SK-N-SH (cell line): ENCODE data around the gene NR2F1-AS1. TPM values are rescaled to one million over a fixed set of nuclear protein-coding genes. Genes with fewer than 3 reads are reported as not detected.

Experiments used
- CTCF ChIA-PET: fragments of 300-600, 350-600 bp; formaldehyde crosslinking; extraction: SDS; loops from one replicate; lab custom pipeline; 2021; lab: Yijun Ruan, JAX
- POLR2A ChIA-PET: fragments of 350-600 bp; sonication (Branson Sonifier 250); formaldehyde crosslinking; extraction: SDS; loops from one replicate; lab custom pipeline; 2020; ENCODE audit warnings: antibody characterized with exemption, inconsistent platforms; lab: Yijun Ruan, JAX
- DNase-seq: peaks from one replicate; pipeline ENCODE4 v3.0.0; 2012
- H2AFZ ChIP-seq: fragments of 200-600 bp; sonication (generic); 2 replicates; pipeline ENCODE4 v1.8.1; 2016; ENCODE audit warnings: antibody characterized with exemption, mild to moderate bottlenecking, low read depth
- H3F3A ChIP-seq: fragments of 200-600 bp; sonication (generic); replicated peaks from 2 replicates; pipeline ENCODE3; 2016; ENCODE audit warnings: antibody characterized with exemption, mild to moderate bottlenecking; ENCODE audit not compliant: insufficient read depth
- H3K27ac ChIP-seq, 2 experiments: fragments of 200-500 bp in 1 of 2; fragments of 200-600 bp in 1 of 2; sonication (Bioruptor generic) in 1 of 2; sonication (generic), shearing (Covaris generic) in 1 of 2; 2 replicates each; pipeline versions ENCODE4 v1.5.1 to v1.6.1; 2014 to 2016; ENCODE audit warnings: low read depth in 2 of 2, inconsistent platforms in 1 of 2, low read length in 1 of 2, mild to moderate bottlenecking in 1 of 2, mixed read lengths in 1 of 2
- H3K27me3 ChIP-seq: fragments of 200-600 bp; sonication (generic), shearing (Covaris generic); 2 replicates; pipeline ENCODE4 v1.6.1; 2016; ENCODE audit warnings: mixed run types; ENCODE audit not compliant: insufficient read depth
- H3K36me3 ChIP-seq, 2 experiments: fragments of 200-500 bp in 1 of 2; fragments of 200-600 bp in 1 of 2; sonication (Bioruptor generic) in 1 of 2; sonication (generic) in 1 of 2; replicated peaks in 1 of 2; 2 replicates each; pipeline versions ENCODE3 to v1.5.1; 2014 to 2016; ENCODE audit warnings: low read length in 1 of 2, mild to moderate bottlenecking in 1 of 2; ENCODE audit not compliant: insufficient read depth in 2 of 2, control insufficient read depth in 1 of 2
- H3K4me1 ChIP-seq, 2 experiments: fragments of 200-500 bp in 1 of 2; fragments of 200-600 bp in 1 of 2; sonication (Bioruptor generic) in 1 of 2; sonication (generic), shearing (Covaris generic) in 1 of 2; 2 replicates each; pipeline versions ENCODE4 v1.5.1 to v1.6.1; 2014 to 2016; ENCODE audit warnings: low read depth in 1 of 2, low read length in 1 of 2, mixed run types in 1 of 2; ENCODE audit not compliant: insufficient read depth in 2 of 2, control insufficient read depth in 1 of 2
- H3K4me2 ChIP-seq: fragments of 200-600 bp; sonication (generic), shearing (Covaris generic); 2 replicates; pipeline ENCODE4 v1.6.1; 2017; ENCODE audit warnings: mixed run types
- H3K4me3 ChIP-seq, 2 experiments: fragments of 200-500 bp in 1 of 2; fragments of 200-600 bp in 1 of 2; sonication (Bioruptor generic) in 1 of 2; sonication (generic), shearing (Covaris generic) in 1 of 2; 2 replicates each; pipeline versions ENCODE4 v1.5.1 to v1.8.1; 2014 to 2016; ENCODE audit warnings: low read depth in 2 of 2, inconsistent platforms in 1 of 2, low read length in 1 of 2, mild to moderate bottlenecking in 1 of 2, mixed read lengths in 1 of 2, moderate library complexity in 1 of 2
- H3K79me2 ChIP-seq: fragments of 200-600 bp; sonication (generic); 2 replicates; pipeline ENCODE4 v1.8.1; 2017; ENCODE audit warnings: mild to moderate bottlenecking; ENCODE audit not compliant: insufficient read depth
- H3K9ac ChIP-seq: fragments of 200-600 bp; sonication (generic); 2 replicates; pipeline ENCODE4 v1.6.1; 2017; ENCODE audit warnings: mixed run types
- H3K9me2 ChIP-seq: fragments of 200-600 bp; sonication (generic); 2 replicates; pipeline ENCODE4 v1.6.1; 2017; ENCODE audit warnings: mixed run types
- H3K9me3 ChIP-seq: fragments of 200-600 bp; sonication (generic); 2 replicates; pipeline ENCODE4 v1.6.1; 2017; ENCODE audit warnings: mixed run types, mild to moderate bottlenecking, moderate library complexity
- H4K20me1 ChIP-seq: fragments of 200-600 bp; sonication (generic); 2 replicates; pipeline ENCODE4 v1.6.1; 2017; ENCODE audit warnings: mild to moderate bottlenecking, mixed run types; ENCODE audit not compliant: insufficient read depth
- ELF1 ChIP-seq: IDR thresholded peaks from 2 replicates; pipeline ENCODE4 v1.4.0; 2012
- EZH2phosphoT487 ChIP-seq: fragments of 200-600 bp; sonication (generic); IDR thresholded peaks from 2 replicates; pipeline ENCODE4 v1.6.1; 2017; ENCODE audit warnings: low read depth, mixed run types, mild to moderate bottlenecking, antibody characterized with exemption, moderate library complexity, borderline replicate concordance
- FOSL2 ChIP-seq: IDR thresholded peaks from 2 replicates; pipeline ENCODE4 v1.4.0; 2012; ENCODE audit warnings: low read depth, mild to moderate bottlenecking, moderate library complexity, borderline replicate concordance
- GATA2 ChIP-seq: sonication (generic); formaldehyde crosslinking; IDR thresholded peaks from 2 replicates; pipeline ENCODE4 v1.5.0; 2020; ENCODE audit warnings: mild to moderate bottlenecking, missing genetic modification reagents
- IRF3 ChIP-seq: fragments of 150-350 bp; IDR thresholded peaks from 2 replicates; pipeline ENCODE4 v1.6.1; 2016; ENCODE audit warnings: mild to moderate bottlenecking, low read depth, low read length
- MAX ChIP-seq: IDR thresholded peaks from 2 replicates; pipeline ENCODE4 v1.4.0; 2012; ENCODE audit warnings: low read depth
- MXI1 ChIP-seq: IDR thresholded peaks from 2 replicates; pipeline ENCODE4 v1.6.1; 2012; ENCODE audit warnings: mild to moderate bottlenecking, low read depth, low read length, improper control_type of control experiment
- PBX3 ChIP-seq: IDR thresholded peaks from 2 replicates; pipeline ENCODE4; 2012
- POLR2AphosphoS5 ChIP-seq: IDR thresholded peaks from 2 replicates; pipeline ENCODE4 v1.6.1; 2012; ENCODE audit warnings: low read depth, low read length
- RCOR1 ChIP-seq: fragments of 150-350 bp; IDR thresholded peaks from 2 replicates; pipeline ENCODE4 v1.6.1; 2017; ENCODE audit warnings: antibody characterized with exemption, low read length
- REST ChIP-seq: IDR thresholded peaks from 2 replicates; pipeline ENCODE4 v1.6.1; 2012; ENCODE audit warnings: mild to moderate bottlenecking, low read depth, low read length, moderate library complexity
- SIN3A ChIP-seq: IDR thresholded peaks from 2 replicates; pipeline ENCODE4 v1.6.1; 2012; ENCODE audit warnings: low read depth, mild to moderate bottlenecking, low read length, moderate library complexity, borderline replicate concordance
- TAF1 ChIP-seq: IDR thresholded peaks from 2 replicates; pipeline ENCODE4 v1.6.1; 2012; ENCODE audit warnings: low read depth, mild to moderate bottlenecking, low read length, moderate library complexity, borderline replicate concordance
- USF1 ChIP-seq: IDR thresholded peaks from 2 replicates; pipeline ENCODE4 v1.4.0; 2012; ENCODE audit warnings: low read depth, borderline replicate concordance
- YY1 ChIP-seq: IDR thresholded peaks from 2 replicates; pipeline ENCODE4 v1.4.0; 2012; ENCODE audit warnings: low read depth, mild to moderate bottlenecking
- ZBTB33 ChIP-seq: IDR thresholded peaks from 2 replicates; pipeline ENCODE4 v1.4.0; 2012; ENCODE audit warnings: low read depth, borderline replicate concordance
- WGBS: methylation state at CpG from one replicate; pipeline ENCODE4 v1.1.6; 2017; ENCODE audit warnings: low lambda C conversion rate; 5-methylcytosine and 5-hydroxymethylcytosine counted together
- polyA plus RNA-seq, 3 experiments: library from polyadenylated mRNA; depleted of rRNA; stranded (reverse); fragments of >200 nt; gene quantifications; 2 replicates each; pipeline ENCODE4 v1.2.3, GENCODE V29; 2012

The NR2F1-AS1 gene
- polyA plus RNA-seq, 1 of the 3 experiments (the other 2 are of a cell fraction), result 7.4 TPM

- peaks cover 0 to 6% of the 10 kb centered on the region in 2 experiments; a peak in 2 of 4 replicates for H3K4me1 ChIP-seq
- no peaks in the 10 kb centered on the region for H3K27me3 ChIP-seq
- no peaks in the 10 kb centered on the region for H3K36me3 ChIP-seq
- TF ChIP-seq FOSL2 (no peak), ZBTB33 (no peak), USF1 (no peak), MXI1 (no peak), RCOR1 (no peak), TAF1 (no peak), MAX (no peak), IRF3 (no peak), YY1 (no peak), PBX3 (no peak), ELF1 (no peak)
- TF ChIP-seq, all 33 proteins: peak for 0
- no peak for DNase-seq
- Histone ChIP-seq H3F3A (no peaks in the 10 kb centered on the region), H4K20me1 (no peaks in the 10 kb centered on the region), H3K79me2 (no peaks in the 10 kb centered on the region), H2AFZ (no peak overlapping the region), H3K9me3 (no peaks in the 10 kb centered on the region), H3K4me3 (no peak overlapping the region), H3K4me2 (no peak overlapping the region), H3K27ac (no peak overlapping the region), H3K9ac (no peak overlapping the region), H3K9me2 (no peaks in the 10 kb centered on the region)
- WGBS, result 96% methylated on average over 4 of the region's 4 CpGs
- CTCF ChIA-PET, result no interaction called here
- POLR2A ChIA-PET, result no interaction called here
Measured at GRCh38 chr5:93402451-93402850, 178.6 kb downstream of the NR2F1-AS1 start.

- Histone ChIP-seq H3K9ac (no peak overlapping the region), H3F3A (no peaks in the 10 kb centered on the region), H2AFZ (no peak overlapping the region), H3K4me1 (peaks cover 0 to 2% of the 10 kb centered on the region in 2 experiments; a peak in 2 of 4 replicates), H3K79me2 (no peaks in the 10 kb centered on the region), H3K9me3 (no peaks in the 10 kb centered on the region), H3K9me2 (no peaks in the 10 kb centered on the region), H3K36me3 (no peaks in the 10 kb centered on the region), H3K4me3 (no peak overlapping the region), H4K20me1 (no peaks in the 10 kb centered on the region), H3K4me2 (no peak overlapping the region), H3K27me3 (no peaks in the 10 kb centered on the region), H3K27ac (no peak overlapping the region)
- CTCF ChIA-PET, result interaction anchor here (1.1 kb wide), 1 partner anchor 16 kb away, joined by 3 read pairs; no protein-coding TSS in a partner anchor
- DNase-seq, result no peak
- POLR2A ChIA-PET, result no interaction called here
- WGBS, result 71% methylated on average over 3 of the region's 3 CpGs
- TF ChIP-seq GATA2 (CRISPR knock-in tag), result no peak
- TF ChIP-seq POLR2AphosphoS5, result no peak
- no peak for TF ChIP-seq YY1
- TF ChIP-seq SIN3A, result no peak
- TF ChIP-seq EZH2phosphoT487, result no peak
- TF ChIP-seq REST, result no peak
Measured at GRCh38 chr5:93401634-93402213, 179.3 kb downstream of the NR2F1-AS1 start.
